GM18505 (cell line): ENCODE data around the gene PPP6R2.
"Not testable (repeated sequence)": the region's sequence is repeated elsewhere in the genome, so short reads cannot be mapped to it uniquely, and the experiment has no call there.

Experiments
- ATAC-seq: cut with Tn5 transposase; IDR thresholded peaks from one replicate; pipeline ENCODE4 v1.9.1; 2021; ENCODE audit not compliant: unreplicated experiment
- POLR2A ChIP-seq: IDR thresholded peaks from 4 replicates; pipeline ENCODE4 v1.6.1; 2011; ENCODE audit warnings: borderline replicate concordance; ENCODE audit not compliant: insufficient read depth, insufficient read length; ENCODE audit errors: extremely low read depth

PPP6R2 gene

DNA sequence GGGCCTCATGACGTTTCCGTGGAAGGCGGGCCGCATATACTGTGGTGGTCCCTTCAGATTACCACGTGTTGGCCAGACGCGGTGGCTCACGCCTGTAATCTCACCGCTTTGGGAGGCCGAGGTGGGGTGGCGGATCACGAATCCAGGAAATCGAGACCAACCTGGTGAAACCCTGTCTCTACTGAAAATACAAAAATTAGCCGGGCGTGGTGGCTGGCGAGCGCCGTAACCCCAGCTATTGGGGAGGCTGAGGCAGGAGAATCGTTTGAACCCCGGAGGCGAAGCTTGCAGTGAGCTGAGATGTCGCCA, 15.5 kb upstream of the PPP6R2 start:
- no peak for TF ChIP-seq POLR2A
- ATAC-seq = no peak

DNA sequence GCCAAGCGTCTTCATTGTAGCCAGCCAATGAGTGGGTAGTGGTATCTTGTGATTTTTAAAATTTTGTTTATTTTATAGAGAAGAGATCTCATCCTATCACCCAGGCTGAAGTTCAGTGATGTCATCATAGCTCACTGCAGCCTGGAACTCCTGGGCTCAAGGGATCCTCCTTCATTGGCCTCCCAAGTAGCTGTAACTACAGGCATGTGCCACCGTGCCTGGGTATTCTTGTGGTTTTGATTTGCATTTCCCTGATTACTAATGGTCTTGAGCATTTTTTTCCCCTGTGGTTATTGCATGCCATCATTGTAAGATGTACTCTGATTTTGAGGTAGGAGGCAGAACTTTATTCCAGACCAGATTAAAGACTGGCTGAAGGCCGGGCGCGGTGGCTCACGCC, 13.9 kb upstream of the PPP6R2 start:
- ATAC-seq = no peak

DNA sequence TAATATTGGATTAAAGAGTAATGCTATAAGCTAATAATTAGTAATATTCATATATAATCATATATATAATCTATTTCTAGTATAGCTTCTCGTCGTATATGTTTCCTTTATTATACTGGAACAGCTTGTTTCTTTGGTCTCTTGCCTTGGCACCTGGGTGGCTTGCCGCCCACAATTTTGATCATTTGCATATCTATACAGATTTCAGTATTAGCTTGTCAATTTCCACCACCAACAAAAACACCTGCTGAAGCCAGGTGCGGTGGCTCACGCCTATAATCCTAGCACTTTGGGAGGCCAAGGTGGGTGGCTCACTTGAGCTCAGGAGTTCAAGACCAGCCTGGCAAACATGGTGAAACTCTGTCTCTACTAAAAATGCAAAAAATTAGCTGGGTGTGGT, 8.7 kb upstream of the PPP6R2 start:
- not testable (repeated sequence) for ATAC-seq

More for the DNA sequence above, 13.9 kb upstream of the PPP6R2 start:
- no peak for TF ChIP-seq POLR2A

DNA sequence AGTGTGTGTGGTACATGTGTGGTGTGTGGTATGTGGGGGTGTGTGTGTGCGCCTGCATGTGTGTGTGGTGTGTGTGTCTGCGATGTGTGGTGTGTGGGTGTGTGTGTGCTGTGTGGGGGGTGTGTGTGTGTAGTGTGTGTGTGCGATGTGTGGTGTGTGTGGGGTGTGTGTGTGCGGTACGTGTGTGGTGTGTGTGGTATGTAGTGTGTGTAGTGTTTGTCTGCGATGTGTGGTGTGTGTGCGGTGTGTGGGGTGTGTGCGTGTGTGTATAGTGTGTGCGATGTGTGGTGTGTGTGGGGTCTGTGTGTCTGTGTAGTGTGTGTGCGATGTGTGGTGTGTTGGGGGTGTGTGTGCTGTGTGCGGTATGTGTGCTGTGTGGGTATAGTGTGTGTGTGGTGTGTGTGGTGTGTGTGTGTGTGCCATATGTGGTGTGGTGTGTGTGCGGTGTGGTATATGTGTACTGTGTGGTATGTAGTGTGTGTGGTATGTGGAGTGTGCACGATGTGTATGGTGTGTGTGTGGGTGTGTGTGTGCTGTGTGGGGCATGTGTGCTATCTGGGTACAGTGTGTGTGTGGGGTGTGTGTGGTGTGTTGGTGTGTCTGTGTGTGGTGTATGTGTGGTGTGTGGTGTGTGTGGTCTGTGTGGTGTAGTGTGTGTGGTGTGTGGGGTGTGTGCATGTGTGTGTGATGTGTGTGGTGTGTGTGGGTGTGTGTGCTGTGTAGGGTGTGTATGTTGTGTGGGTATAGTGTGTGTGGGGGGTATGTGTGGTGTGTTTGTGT, 5.7 kb upstream of the PPP6R2 start:
- ATAC-seq = no peak
- TF ChIP-seq POLR2A = no peak

DNA sequence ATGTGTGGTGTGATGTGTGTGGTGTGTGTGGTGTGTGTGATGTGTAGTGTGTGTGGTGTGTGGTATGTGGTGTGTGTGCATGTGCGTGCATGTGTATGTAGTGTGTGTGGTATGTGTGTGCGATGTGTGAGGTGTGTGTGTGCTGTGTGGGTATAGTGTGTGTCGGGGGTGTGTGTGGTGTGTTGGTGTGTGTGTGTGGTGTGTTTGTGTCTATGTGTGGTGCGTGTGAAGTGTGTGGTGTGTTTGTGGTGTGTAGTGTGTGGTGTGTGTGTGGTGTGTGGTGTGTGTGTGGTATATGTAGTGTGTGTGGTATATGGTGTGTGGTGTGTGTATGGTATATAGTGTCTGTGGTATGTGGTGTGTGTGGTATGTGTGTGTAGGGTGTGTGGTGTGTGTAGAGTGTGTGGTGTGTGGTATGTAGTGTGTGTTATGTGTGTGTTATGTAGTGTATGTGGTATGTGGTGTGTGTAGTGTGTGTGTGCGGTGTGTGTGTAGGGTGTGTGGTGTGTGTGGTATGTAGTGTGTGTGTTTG, 5.0 kb upstream of the PPP6R2 start:
- ATAC-seq = no peak
- TF ChIP-seq POLR2A = no peak

DNA sequence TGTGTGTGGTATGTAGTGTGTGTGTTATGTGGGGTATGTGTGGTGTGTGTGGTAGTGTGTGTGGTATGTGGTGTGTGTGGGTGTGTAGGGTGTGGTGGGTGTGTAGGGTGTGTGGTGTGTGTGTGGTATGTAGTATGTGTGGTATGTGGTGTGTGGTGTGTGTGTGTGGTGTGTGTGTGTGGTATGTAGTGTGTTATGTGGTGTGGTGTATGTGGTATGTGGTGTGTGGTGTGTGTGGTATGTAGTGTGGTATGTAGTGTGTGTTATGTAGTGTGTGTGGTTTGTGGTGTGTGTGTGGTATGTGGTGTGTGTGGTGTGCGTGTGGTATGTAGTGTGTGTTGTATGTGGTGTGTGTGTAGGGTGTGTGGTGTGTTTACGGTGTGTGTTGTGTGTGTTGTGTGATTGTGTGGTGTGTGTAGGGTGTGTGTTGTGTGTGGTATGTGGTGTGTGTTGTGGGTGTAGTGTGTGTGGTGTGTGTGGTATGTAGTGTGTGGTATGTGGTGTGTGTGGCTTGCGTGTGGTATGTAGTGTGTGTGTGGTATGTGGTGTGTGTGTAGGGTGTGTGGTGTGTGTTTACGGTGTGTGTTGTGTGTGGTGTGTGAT, 4.2 kb upstream of the PPP6R2 start:
- no peak for TF ChIP-seq POLR2A
- ATAC-seq = no peak

DNA sequence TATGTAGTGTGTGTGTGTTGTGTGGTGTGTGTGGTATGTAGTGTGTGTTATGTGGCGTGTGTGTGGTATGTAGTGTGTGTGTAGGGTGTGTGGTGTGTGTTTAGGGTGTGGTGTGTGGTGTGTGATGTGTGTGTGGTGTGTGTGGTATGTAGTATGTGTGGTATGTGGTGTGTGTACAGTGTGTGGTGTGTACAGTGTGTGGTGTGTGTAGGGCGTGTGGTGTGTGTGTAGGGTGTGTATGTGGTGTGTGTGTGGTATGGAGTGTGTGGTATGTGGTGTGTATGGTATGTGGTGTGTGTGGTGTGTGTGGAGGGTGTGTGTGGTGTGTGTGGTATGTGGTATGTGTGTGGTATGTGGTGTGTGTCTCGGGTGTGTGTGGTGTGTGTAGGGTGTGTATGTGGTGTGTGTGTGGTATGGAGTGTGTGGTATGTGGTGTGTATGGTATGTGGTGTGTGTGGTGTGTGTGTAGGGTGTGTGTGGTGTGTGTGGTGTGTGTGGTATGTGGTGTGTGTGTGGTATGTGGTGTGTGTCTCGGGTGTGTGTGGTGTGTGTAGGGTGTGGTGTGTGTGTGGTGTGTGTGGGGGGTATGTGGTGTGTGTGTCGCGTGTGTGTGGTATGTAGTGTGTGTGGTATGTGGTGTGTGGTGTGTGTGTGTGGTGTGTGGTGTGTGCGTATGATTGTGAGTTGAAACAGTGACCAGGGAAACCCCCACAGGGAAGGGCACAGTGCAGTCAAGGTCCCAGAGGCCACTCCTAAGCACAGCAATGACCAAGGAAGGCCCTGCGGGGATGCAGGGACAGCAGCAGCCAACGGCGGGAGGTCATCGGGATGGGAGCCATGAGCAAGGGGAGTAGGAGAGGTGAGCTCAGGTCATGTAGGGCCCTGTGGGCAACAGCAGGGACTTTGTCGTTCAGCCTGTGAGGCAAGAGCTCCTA, 2.9 kb upstream of the PPP6R2 start:
- no peak for ATAC-seq
- no peak for TF ChIP-seq POLR2A

DNA sequence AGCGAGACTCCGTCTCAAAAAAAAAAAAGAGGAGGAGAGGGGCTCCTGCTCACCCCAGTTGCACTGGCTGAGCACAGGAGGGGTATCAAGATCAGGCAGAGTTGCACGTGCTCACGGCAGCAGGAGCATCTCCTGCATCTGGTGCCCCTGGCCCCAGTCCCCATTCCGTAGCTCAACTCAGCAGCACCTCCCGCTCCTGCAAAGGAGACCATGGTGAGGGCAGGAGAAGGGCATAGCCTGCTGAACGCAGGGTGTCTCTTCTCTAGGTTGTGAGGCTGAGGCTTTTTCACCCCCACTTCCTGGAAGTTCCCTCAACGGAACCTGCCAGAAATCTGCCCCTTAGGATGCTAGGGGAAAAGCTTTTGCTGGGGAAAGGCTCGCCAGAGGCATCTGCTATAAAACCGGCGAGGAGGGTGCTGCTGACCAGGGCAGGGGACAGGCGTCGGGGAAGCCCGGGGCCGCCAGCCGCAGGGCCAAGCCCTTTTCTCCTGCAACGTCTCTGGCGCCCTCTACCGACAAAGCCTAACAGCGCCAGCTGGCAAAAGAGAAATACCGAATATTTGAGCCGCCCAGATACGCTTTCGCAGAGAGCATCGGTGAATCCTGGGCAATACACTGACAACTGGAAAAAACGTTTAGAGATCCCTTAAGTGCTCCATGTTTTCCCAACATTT, 1.0 kb upstream of the PPP6R2 start:
- no peak for TF ChIP-seq POLR2A
- no peak for ATAC-seq

DNA sequence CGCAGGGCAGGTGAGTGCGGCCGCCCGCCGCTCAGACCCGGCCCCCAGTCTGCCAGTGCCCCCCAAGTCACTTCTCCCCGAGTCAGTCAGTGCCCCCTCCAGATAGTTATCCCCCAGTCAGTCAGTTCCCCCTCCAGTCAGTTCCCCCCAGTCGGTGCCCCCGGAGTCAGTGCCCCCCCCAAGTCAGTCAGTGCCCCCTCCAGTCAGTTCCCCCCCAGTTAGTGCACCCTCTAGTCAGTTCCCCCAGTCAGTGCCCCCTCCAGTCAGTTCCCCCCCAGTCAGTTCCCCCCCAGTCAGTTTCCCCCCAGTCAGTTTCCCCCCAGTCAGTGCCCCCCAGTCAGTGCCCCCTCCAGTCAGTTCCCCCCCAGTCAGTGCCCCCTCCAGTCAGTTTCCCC, 411 bp downstream of the PPP6R2 start:
- TF ChIP-seq POLR2A = no peak
- ATAC-seq = no peak

DNA sequence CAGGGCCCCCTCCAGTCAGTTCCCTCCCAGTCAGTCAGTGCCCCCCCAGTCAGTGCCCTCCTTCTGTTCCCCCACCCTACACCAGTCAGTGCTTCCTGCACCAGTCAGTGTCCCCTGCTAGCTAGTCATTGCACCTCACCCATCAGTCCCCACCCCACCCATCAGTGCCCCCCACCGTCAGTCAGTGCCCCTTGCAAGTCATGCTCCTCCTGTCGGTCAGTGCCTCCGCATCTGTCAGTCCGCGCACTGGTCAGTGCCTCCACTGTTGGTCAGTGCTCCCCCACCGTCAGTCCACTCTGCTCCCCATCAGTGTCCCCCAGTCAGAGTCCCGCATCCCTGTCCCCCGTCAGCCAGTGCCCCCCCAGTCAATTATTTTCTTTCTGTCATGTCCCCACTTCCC, 3.3 kb downstream of the PPP6R2 start:
- no peak for ATAC-seq
- TF ChIP-seq POLR2A = no peak

DNA sequence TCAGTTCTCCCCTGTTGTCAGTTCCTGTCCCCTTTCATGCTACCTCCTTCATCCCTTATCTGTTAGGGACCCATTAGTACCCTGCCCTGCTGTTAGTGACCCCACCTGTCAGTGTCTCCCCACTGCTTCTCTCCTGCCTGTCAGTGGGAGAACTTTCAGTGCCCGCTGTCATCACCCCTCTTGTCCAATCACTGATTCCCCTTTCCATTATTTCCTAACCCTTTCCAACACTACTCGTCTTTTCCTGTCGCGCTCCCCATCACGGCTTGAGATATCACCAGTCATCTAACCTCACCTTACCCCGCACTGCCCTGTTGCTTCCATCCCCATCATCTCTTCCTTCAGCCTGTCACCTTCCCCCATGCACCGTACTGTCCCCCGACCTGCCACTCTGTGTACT, 4.0 kb downstream of the PPP6R2 start:
- no peak for TF ChIP-seq POLR2A
- no peak for ATAC-seq

DNA sequence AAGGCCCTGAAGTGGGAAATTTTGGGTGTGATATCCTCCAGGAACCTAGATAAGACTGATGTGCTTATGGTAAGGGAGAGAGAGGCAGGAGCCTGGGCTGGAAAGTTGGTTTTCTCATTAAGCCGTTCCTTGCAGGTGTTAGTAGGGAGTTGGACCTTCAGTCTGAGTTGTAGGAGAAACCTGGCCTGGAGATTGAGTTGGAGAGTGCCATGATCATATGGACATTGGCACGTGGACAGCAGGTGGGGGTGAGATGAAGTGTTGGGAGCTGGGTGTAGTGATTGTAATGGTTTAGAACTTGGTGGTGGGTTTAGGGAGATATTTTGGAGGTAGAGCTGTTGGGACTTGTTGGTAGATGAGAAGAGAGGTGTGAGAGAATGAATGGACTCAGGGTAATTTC, 4.9 kb downstream of the PPP6R2 start:
- no peak for TF ChIP-seq POLR2A
- ATAC-seq = no peak

DNA sequence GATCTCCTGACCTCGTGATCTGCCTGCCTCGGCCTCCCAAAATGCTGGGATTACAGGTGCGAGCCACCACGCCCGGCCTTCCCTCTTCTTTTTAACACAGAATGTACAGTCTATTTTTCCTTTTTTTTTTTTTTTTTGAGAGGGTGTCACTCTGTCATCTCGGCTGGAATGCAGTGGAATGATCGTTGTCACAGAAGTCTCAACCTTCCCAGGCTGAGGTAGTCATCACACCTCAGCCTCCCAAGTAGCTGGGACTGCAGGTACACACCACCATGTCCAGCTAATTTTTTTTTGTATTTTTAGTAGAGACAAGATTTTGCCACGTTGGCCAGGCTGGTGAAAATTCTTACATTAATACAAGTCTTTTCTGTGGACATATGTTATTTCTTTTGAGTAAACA, 13.1 kb downstream of the PPP6R2 start:
- no peak for ATAC-seq
- no peak for TF ChIP-seq POLR2A
